Adrenal gland (tissue), 5 donors: ENCODE data around the gene YPEL5.

Experiments used
- POLR2A ChIP-seq, 2 donors: fragments of 450-650 bp; IDR thresholded peaks; one replicate each; pipeline ENCODE4 v1.6.1; 2017; ENCODE audit warnings: antibody characterized with exemption in 2 of 2, mild to moderate bottlenecking in 2 of 2, moderate library complexity in 1 of 2
- TF ChIP-seq, protein P1 (sequence below), 6 experiments: fragments of 450-650 bp in 4 of 6; fragments of 200-600 bp in 2 of 6; sonication (generic) in 1 of 6; IDR thresholded peaks; 1 replicate in 5 of 6; 2 replicates in 1 of 6; pipeline versions ENCODE4 v1.5.1 to v1.8.0; 2016 to 2021; ENCODE audit warnings: antibody characterized with exemption in 6 of 6, mild to moderate bottlenecking in 2 of 6, moderate library complexity in 1 of 6
- donor health status: DM: no; HTN: no; CAD: no.

DNA sequence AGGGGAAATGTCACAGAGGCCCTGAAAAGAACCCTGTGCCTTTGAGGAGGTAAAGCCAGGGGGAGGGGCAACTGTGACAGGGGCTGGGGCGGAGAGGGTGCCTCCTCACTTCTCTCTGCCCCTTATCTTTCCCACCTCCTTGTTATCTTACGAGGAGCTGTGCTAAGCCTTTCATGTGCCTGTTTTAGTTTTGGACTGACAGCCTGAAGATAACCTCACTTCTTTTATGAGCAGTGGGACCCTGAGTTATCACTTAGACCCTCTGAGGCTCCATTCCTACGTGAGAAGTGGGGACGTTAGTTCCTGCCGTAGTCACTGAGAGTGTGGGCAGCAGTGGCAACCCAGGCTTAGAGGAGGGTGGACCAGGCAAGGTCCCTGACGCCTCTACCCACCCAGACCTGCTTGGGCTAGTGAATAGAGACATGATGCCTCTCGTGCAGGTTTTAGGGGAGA, 45.0 kb downstream of the YPEL5 start:
- TF ChIP-seq POLR2A (IDR thresholded peaks at IDR 0.05), result no peak
- TF ChIP-seq, protein P1, sequence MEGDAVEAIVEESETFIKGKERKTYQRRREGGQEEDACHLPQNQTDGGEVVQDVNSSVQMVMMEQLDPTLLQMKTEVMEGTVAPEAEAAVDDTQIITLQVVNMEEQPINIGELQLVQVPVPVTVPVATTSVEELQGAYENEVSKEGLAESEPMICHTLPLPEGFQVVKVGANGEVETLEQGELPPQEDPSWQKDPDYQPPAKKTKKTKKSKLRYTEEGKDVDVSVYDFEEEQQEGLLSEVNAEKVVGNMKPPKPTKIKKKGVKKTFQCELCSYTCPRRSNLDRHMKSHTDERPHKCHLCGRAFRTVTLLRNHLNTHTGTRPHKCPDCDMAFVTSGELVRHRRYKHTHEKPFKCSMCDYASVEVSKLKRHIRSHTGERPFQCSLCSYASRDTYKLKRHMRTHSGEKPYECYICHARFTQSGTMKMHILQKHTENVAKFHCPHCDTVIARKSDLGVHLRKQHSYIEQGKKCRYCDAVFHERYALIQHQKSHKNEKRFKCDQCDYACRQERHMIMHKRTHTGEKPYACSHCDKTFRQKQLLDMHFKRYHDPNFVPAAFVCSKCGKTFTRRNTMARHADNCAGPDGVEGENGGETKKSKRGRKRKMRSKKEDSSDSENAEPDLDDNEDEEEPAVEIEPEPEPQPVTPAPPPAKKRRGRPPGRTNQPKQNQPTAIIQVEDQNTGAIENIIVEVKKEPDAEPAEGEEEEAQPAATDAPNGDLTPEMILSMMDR (IDR thresholded peaks at IDR 0.05), result no peak
